NCI-H748 (cell line): ENCODE results near the gene ARSJ.
A peak's percentile ranks its signal among the peaks of the same experiment; 100 is the strongest.
"Not testable (repeated sequence)": the region's sequence is repeated elsewhere in the genome, so short reads cannot be mapped to it uniquely, and the experiment has no call there.

Source experiments
- DNase-seq: peaks from one replicate; lab custom pipeline; 2025; ENCODE audit not compliant: unreplicated experiment; lab: John Stamatoyannopoulos, UW

Gene ARSJ

DNA sequence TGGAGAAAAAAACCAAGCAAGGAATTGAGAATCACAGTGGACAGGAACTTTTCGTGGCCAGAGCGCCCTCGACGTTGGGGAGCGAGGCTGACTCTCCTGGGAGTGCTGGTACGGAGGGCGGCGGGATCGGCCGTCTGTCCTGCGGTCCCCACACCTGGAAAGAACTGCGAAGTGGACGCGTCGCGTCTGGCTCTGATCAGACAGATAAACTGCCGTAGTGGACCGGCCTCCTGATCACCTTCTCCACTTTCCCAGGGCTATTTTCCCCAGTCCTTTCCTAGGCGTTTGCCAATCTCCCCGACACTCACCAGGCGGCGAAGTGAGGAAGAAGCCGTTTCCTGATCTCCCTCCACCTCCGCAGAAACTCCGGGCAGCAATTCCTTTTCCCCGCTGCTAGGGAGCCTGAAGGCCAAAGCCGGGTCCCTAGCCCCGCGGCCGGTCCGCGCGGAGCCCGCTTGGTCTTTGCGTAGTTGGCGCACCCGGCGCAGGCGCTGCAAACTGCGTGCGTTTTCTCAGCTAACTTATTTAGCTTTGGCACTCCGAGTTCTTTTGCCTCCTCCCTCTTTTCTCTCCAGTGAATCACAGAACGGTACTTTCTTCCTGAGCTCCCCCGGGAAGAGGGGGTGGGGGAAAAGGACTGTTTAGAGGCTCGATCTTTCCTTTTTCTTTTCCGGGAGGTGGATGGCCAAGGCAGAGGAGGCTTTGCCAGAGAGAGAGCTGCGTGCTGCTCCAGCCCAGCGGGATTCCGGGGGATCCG lies at the start of gene ARSJ:
ARSJ (minus strand) TSS at position 500 of the 757 bp plus-strand sequence. CDS start 813 bp downstream, outside the sequence.
- DNase-seq = peak; percentile 77

- peak; percentile 38 for DNase-seq
Observed at GRCh38 chr4:114028071-114028470, 48.6 kb upstream of the ARSJ start.

DNA sequence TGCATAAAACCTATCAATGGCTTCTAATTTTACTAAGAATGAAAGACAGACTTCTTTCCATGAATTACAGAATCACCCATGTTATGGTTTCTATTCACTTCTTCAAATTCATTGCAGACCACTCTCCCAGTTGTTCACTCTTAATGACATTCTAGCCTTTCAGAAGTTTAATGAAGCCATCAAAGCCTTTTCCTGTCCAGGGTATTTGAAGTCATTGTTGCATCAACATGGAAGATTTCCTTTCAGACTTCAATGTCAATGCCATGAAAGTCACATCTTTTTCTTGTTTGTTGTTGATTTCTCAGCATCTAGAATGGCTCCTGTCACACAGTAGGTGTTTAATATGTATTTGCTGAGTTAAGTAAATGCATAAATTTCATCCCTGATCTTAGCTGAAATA lies 48.1 kb upstream of the ARSJ start:
- DNase-seq = peak; percentile 7

DNA sequence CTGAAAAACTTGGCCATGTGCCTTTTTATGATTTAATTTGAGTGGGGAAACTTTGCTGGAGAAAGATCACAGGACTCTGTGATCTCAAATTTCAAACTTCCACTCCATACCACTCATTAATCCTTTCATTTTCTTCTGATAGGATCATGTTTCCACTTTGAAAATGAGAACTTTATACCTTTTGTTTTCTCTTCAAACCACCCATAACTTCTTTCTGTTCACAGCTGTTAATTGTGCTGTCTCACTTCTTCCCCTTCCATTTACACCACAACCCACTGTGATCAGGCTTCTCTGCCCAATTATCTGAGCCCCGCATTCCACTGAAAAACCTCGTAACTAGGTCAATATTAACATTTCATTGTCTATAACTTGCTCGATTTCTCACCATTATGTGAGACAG lies 47.0 kb upstream of the ARSJ start:
- peak; percentile 49 for DNase-seq

DNA sequence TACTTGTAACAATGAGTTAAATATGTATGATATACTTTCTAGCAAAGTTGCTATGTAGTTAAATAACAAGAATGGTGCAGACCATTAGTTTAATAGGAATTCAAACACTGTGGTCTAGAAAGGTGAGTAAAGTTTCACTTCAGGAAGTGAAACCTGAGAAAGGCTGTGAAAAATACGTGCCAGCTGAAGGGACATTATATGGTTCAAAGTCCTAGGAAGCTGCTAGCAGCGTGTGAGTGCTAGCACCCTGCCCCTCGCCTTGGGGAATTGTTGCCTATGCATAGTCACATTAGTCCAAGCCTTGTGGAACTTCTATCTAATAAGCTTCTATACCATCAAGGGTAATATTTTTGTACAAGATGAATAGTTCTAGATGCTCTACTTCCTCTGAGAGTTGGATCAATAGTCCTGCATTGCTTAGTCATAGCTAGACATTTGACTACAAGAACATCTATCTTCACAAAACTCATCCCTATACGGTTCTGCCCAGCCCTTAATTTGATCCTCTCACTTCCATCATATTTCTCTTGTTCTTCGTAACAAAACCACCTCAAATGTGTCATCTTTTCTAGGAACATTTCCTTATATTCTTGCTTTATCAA lies 45.8 kb upstream of the ARSJ start:
- no peak for DNase-seq

DNA sequence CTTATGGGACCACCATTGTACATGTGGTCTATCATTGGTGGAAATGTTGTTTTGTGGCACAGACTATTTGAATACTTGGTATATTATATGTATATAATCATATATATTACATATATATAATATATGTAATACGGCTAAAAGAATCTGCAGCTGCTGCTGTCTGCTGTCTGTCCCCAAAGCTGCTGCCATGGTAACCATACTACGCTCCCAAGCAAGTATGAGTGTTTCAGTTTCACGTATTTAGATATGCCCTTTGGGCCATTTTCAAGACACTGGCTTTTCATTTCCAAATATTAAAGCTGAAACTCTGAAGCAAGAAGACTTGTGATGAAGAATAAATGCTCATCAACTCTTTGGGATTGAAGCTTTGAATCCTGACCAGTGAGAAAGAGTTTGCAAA lies 42.0 kb upstream of the ARSJ start:
- DNase-seq = peak; percentile 62

DNA sequence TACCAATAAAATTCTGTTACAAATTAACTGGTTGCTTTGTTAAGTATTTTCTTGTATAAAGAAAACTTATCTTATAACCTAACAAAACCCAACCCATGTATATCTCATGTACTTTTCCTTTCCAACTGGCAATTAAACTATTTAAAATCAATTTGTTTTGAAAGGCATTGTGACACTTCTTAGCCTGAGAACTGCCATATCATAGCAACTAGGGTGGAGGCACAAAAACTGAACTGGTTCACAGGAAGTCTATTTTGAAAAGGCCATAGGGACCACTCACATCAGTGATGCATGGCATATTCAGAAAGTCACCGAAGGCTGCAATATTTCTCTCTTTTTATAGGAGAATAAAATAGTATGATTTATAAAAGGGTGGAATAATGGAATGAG lies 40.5 kb upstream of the ARSJ start:
- DNase-seq = peak; percentile 62

DNA sequence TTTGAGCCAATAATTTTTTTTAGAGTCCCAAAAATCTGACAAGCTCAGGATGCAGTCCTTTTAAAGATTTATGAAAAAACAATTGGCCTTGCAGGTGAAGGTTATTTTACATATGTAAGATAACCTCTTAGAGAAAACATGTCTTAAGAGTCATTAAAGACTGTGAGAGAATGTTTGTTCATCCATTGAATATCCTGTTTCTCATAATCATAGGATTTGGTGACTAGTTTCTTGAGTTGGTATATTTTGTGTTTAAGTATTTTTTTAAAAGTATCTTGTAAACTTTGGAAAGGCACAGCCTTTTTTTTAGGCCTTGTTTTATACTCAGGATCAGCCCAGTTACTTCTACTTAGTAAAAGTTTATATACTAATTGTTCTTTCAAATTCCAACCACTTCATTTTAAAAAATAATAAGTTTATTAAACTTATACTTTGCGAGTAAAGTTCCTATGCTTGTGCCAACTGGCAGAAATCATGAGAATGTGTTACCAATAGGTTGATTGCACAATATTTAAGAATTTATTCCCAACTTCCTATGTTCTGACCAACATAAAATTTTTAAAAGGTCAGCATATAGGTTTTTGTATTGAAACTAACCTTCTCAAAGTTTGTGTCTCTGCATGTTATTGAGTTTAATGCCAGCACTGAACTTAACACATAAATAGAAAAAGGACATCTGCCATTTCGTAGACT lies 40.0 kb upstream of the ARSJ start:
- DNase-seq = no peak

GRCh38 chr4:114017120-114017917 lies 37.9 kb upstream of the ARSJ start:
- DNase-seq = no peak

DNA sequence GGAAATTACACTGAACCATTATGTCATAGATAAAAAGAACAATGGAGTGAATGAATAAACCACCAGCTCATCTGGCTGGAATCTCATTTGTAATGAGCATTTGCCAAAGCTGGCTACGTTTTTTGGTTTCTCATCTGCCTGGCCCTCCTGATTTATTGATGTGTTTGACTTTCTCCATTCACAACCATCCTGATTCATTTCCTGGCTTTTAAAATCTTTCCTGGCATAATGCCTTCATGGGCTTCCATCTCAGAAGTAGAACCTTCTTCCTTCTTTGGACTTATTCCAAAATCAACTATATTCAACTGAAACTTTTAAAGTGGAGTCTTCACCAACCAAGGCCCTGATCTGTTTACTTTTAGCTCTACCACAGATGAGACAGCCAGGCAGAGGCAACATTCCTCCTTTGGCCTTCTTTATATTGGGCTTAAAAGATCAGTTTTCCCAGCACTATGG lies 36.0 kb upstream of the ARSJ start:
- no peak for DNase-seq

DNA sequence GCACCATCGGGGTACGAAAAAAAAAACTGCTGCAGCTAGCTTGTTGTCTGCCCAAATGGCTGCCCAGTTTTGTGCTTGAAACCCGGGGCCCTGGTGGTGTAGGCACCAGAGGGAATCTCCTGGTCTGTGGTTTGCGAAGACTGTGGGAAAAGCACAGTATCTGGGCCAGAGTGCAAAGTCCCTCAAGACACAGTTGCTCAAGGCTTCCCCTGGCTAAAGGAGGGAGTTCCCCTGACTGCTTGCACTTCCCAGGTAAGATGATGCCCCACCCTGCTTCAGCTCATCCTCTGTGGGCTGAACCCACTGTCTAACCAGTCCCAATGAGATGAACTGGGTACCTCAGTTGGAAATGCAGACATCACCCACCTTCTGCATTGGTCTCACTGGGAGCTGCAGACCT lies 33.8 kb upstream of the ARSJ start:
- not testable (repeated sequence) for DNase-seq

GRCh38 chr4:114012749-114013148 lies 33.3 kb upstream of the ARSJ start:
- no peak for DNase-seq

GRCh38 chr4:114005569-114006442 lies 26.4 kb upstream of the ARSJ start:
- DNase-seq = no peak

DNA sequence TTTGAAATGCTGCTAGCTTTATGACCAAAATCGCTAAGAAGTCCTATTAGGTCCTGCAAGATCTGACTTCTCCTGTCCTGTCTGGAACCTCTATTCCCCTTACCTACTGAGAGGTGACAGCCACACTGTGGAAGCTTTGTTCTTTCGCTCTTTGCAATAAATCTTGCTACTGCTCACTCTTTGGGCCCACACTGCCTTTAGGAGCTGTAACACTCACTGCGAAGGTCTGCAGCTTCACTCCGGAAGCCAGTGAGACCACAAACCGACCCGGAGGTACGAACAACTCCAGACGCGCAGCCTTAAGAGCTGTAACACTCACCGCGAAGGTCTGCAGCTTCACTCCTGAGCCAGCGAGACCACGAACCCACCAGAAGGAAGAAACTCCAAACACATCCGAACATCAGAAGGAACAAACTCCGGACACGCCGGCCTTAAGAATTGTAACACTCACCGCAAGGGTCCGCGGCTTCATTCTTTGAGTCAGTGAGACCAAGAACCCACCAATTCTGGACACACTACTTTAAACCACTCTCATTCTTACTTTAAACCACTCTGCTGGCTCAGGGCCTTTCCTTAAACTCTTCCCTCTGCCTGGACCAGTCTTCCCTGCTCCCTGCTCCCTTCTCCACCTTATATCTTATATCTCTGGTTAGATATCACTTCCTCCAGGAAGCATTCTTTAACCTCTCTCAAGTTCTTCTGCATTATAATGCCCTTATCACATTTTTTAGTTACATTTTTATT lies 25.2 kb upstream of the ARSJ start:
- not testable (repeated sequence) for DNase-seq

GRCh38 chr4:113998531-113998930 lies 19.1 kb upstream of the ARSJ start:
- no peak for DNase-seq

DNA sequence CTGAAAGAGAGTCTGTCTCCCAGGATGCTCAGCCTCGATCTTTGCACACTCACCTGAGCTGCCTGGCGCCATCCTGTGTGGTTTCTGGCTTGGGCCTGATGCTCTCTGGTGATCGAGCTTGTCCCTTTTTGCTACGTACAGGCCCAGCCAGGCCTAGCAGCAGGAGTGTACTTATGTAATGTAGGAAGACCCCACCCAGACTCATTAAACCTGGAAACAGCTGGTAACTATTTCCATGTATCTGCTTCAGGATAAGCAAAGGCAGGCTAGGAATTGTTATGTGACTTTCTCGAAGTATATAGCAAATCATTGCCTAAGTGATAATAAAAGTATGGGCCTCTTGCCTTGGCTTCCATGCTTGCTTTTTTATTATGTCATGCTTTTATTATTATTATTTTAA lies 18.6 kb upstream of the ARSJ start:
- DNase-seq = peak; percentile 93

- no peak for DNase-seq
Observed at GRCh38 chr4:113997206-113997605, 17.8 kb upstream of the ARSJ start.

DNA sequence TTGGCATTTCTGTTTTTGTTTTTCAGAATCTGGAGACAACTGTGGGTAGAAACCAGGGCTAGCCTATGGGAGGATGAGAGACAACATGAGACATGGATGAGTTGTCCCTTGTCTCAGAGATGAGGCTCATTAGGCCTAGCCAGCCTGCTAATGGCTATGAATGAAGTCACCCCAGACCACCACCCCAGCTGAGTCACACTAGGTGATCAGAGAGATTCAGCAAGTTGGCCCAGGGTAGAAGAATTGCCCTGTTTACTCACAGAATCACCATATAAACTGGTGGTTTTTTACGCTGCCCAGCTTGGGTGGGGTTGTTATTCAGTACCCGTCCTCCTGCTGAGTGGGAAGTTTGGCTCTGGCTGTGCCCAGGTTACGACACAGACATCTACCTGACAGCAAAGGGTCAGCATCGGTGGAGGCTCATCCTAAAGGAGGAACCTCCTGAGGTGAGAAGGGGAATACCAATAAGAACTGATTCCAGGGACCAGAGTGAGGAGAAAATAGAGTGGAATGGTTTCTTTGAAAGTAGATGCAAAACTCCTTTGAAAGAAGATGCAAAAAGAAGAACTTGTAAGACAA lies 17.2 kb upstream of the ARSJ start:
- peak; percentile 34 for DNase-seq

DNA sequence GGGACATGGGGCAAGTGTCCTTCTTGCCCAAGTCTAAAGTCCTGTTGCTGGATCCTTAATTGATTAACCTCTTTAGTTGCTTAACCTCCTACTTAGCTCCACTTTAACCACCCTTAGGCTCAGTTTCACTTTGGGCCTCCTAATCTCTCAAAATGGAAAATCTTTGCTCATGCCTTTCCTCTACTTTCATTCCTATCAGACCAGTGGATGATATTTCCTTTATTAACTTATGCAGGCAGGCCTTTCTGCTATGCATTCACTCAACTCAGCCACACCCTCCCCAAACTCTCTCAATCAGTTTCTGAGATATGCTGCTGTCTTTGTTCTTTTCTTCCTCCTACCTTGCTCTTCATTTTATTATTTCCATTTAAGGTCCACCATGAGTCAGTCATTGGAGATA lies 14.4 kb upstream of the ARSJ start:
- no peak for DNase-seq
